HepG2 (cell line): ENCODE results near the gene YIPF3. TPM values are rescaled to one million over a fixed set of nuclear protein-coding genes. Genes with fewer than 3 reads are reported as not detected.

ENCODE experiments used
- BCLAF1 ChIP-seq: fragments of 450-650 bp; IDR thresholded peaks from 2 replicates; pipeline ENCODE4 v1.6.1; 2017; ENCODE audit warnings: mild to moderate bottlenecking
- EED ChIP-seq: sonication (generic); formaldehyde crosslinking; IDR thresholded peaks from 2 replicates; pipeline ENCODE4 v1.5.0; 2020; ENCODE audit warnings: mild to moderate bottlenecking, missing genetic modification reagents
- GMEB1 ChIP-seq: sonication (generic); formaldehyde crosslinking; IDR thresholded peaks from 2 replicates; pipeline ENCODE4 v1.5.1; 2020; ENCODE audit warnings: missing genetic modification reagents, mild to moderate bottlenecking, borderline replicate concordance
- KLF15 ChIP-seq: sonication (generic); formaldehyde crosslinking; IDR thresholded peaks from 2 replicates; pipeline ENCODE4 v1.8.1; 2023; ENCODE audit warnings: borderline replicate concordance, mild to moderate bottlenecking, inconsistent platforms, missing genetic modification reagents, mixed read lengths
- KLF16 ChIP-seq, 2 experiments: sonication (generic) in 1 of 2; formaldehyde crosslinking in 1 of 2; IDR thresholded peaks; 2 replicates each; pipeline versions ENCODE4 v1.6.1 to v1.8.0; 2016 to 2023; ENCODE audit warnings: missing genetic modification reagents in 2 of 2, missing compliant biosample characterization in 1 of 2
- SALL1 ChIP-seq: sonication (generic); formaldehyde crosslinking; IDR thresholded peaks from 2 replicates; pipeline ENCODE4 v1.8.0; 2022; ENCODE audit warnings: mild to moderate bottlenecking, missing genetic modification reagents
- SCMH1 ChIP-seq: sonication (generic); formaldehyde crosslinking; IDR thresholded peaks from 2 replicates; pipeline ENCODE4 v1.9.0; 2021; ENCODE audit warnings: missing genetic modification reagents, mild to moderate bottlenecking, borderline replicate concordance
- ZNF138 ChIP-seq: sonication (generic); formaldehyde crosslinking; IDR thresholded peaks from 2 replicates; pipeline ENCODE4 v1.5.0; 2020; ENCODE audit warnings: mild to moderate bottlenecking, low read depth, missing genetic modification reagents
- ZNF431 ChIP-seq: sonication (generic); formaldehyde crosslinking; IDR thresholded peaks from 2 replicates; pipeline ENCODE4 v1.9.0; 2022; ENCODE audit warnings: missing genetic modification reagents, low read depth, mild to moderate bottlenecking, borderline replicate concordance
- ZNF564 ChIP-seq: sonication (generic); formaldehyde crosslinking; IDR thresholded peaks from 2 replicates; pipeline ENCODE4 v1.8.1; 2023; ENCODE audit warnings: mild to moderate bottlenecking, missing genetic modification reagents
- ZNF749 ChIP-seq: sonication (generic); formaldehyde crosslinking; IDR thresholded peaks from 2 replicates; pipeline ENCODE4 v1.8.0; 2022; ENCODE audit warnings: mild to moderate bottlenecking, missing genetic modification reagents, moderate library complexity, borderline replicate concordance
- ZNF790 ChIP-seq: sonication (generic); formaldehyde crosslinking; IDR thresholded peaks from 2 replicates; pipeline ENCODE4 v1.8.0; 2022; ENCODE audit warnings: missing genetic modification reagents, mild to moderate bottlenecking, borderline replicate concordance
- ZNF839 ChIP-seq: sonication (generic); formaldehyde crosslinking; IDR thresholded peaks from 2 replicates; pipeline ENCODE4 v1.4.0; 2020; ENCODE audit warnings: missing genetic modification reagents, mild to moderate bottlenecking, borderline replicate concordance
- ZNF883 ChIP-seq: sonication (generic); formaldehyde crosslinking; IDR thresholded peaks from 2 replicates; pipeline ENCODE4 v1.5.1; 2020; ENCODE audit warnings: mild to moderate bottlenecking, missing genetic modification reagents; ENCODE audit errors: not compliant biosample characterization
- polyA plus RNA-seq, 8 experiments: library from polyadenylated mRNA; depleted of rRNA in 3 of 8; stranded (reverse) in 7 of 8; unstranded in 1 of 8; fragments of >200 nt; fragmentation: Illumina TruSeq in 4 of 8; extraction: Trizol in 4 of 8; gene quantifications; 2 replicates each; pipeline versions ENCODE4 v1.2.1 to v1.2.3, GENCODE V29; 2011 to 2016; ENCODE audit warnings: low read depth in 4 of 8, missing spikeins in 1 of 8, mixed read lengths in 1 of 8; ENCODE audit not compliant: insufficient read depth in 1 of 8
- total RNA-seq, 5 experiments: library from RNA; depleted of rRNA; stranded (reverse); fragments of >200 nt; fragmentation: Illumina TruSeq; extraction: Trizol; gene quantifications; 2 replicates each; pipeline ENCODE4 v1.2.3, GENCODE V29; 2016; ENCODE audit warnings: low read depth in 1 of 5
- TF ChIP-seq, protein P1 (sequence below): sonication (generic); formaldehyde crosslinking; IDR thresholded peaks from 2 replicates; pipeline ENCODE4; 2020; ENCODE audit warnings: missing genetic modification reagents, mild to moderate bottlenecking, borderline replicate concordance

The YIPF3 gene
- total and polyA plus RNA-seq, 2 of the 13 experiments (the other 11 are each of a cell fraction or from before 2014, with no cell fraction given): 107 to 206 TPM

DNA sequence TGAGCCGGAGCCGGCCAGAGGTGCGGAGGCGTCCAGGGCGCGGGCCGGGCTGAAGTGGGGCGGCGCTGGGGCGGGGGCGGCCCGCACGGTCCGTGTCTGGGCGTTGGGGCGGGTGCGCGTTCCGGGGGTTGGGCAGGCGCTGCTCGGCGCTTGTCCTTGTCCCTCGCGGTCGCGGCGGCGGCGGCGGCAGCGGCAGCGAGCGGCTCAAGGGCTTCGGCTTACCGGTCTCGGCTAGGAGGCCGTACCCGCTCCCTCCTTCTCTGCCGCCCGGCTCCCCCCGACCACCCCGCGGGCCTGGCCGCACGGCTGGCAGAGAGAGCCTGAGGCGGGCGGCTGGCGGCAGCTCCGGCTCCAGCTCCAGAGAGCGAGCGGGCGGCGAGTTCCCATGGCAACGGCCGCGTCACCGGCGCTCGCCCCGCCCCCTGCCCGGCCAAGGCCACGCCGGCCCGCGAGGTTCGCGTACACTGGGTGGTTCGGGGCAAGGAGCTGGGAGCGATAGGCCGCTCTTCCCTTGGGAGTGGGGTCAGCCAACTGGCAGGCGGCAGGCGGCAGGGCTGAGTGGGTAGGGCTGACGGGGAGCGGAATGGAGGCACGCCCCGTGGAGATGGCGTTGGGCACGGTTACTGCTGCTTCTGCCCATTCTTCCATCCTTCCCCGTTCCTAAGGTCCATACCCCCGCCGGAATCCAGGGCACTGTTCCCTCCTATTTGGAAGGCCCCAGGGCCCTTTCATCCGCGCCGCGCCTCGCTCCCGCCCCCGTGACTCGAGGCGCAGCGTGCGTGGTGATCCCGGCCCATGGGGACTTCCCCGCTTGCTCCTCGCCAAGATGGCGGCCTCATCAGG is 6.5 kb downstream of the YIPF3 start, which contains the start of gene LRRC73 (continued):
- peak in 1 of 2 experiments; percentile 54; a peak in 2 of 4 replicates for TF ChIP-seq KLF16 (CRISPR knock-in tag; IDR thresholded peaks at IDR 0.05)
- TF ChIP-seq, protein P1, sequence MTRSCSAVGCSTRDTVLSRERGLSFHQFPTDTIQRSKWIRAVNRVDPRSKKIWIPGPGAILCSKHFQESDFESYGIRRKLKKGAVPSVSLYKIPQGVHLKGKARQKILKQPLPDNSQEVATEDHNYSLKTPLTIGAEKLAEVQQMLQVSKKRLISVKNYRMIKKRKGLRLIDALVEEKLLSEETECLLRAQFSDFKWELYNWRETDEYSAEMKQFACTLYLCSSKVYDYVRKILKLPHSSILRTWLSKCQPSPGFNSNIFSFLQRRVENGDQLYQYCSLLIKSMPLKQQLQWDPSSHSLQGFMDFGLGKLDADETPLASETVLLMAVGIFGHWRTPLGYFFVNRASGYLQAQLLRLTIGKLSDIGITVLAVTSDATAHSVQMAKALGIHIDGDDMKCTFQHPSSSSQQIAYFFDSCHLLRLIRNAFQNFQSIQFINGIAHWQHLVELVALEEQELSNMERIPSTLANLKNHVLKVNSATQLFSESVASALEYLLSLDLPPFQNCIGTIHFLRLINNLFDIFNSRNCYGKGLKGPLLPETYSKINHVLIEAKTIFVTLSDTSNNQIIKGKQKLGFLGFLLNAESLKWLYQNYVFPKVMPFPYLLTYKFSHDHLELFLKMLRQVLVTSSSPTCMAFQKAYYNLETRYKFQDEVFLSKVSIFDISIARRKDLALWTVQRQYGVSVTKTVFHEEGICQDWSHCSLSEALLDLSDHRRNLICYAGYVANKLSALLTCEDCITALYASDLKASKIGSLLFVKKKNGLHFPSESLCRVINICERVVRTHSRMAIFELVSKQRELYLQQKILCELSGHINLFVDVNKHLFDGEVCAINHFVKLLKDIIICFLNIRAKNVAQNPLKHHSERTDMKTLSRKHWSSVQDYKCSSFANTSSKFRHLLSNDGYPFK (CRISPR knock-in tag): 0 out of 2 replicates have a peak, but pooled peaks have one; percentile 63
- 0 out of 2 replicates have a peak, but pooled peaks have one; percentile 8 for TF ChIP-seq ZNF749 (CRISPR knock-in tag)
- TF ChIP-seq ZNF138 (CRISPR knock-in tag): 0 out of 2 replicates have a peak, but pooled peaks have one; percentile 74
- peak; percentile 75; the same call in 1 of the 2 replicates for TF ChIP-seq ZNF839
- peak; percentile 10; the same call in 1 of the 2 replicates for TF ChIP-seq ZNF790 (CRISPR knock-in tag)
- TF ChIP-seq BCLAF1: no peak
- peak; percentile 61 for TF ChIP-seq ZNF883 (CRISPR knock-in tag)
- TF ChIP-seq KLF15 (CRISPR knock-in tag): 0 out of 2 replicates have a peak, but pooled peaks have one; percentile 18
- peak; percentile 82; the same call in 1 of the 2 replicates for TF ChIP-seq EED (CRISPR knock-in tag)
- TF ChIP-seq SCMH1 (CRISPR knock-in tag): no peak
- TF ChIP-seq ZNF431: peak; percentile 64; the same call in 1 of the 2 replicates
- peak; percentile 79; the same call in 1 of the 2 replicates for TF ChIP-seq ZNF564
- peak; percentile 81 for TF ChIP-seq SALL1 (CRISPR knock-in tag)
- TF ChIP-seq GMEB1: peak; percentile 24; the same call in 1 of the 2 replicates
